ENCODE results near the gene ZNF653.
A peak's percentile ranks its signal among the peaks of the same experiment; 100 is the strongest.
"Not testable (repeated sequence)": the region's sequence is repeated elsewhere in the genome, so short reads cannot be mapped to it uniquely, and the experiment has no call there.

The ZNF653 gene

GRCh38 chr19:11481534-11482383 lies 23.9 kb downstream of the ZNF653 start:
- peak; percentile 49 for DNase-seq (ENCODE audit: low read depth, low spot score)

GRCh38 chr19:11480715-11481533 lies 24.7 kb downstream of the ZNF653 start, which contains the start of gene ELAVL3:
Gene ELAVL3, minus strand, starts transcription at chr19:11481046. Its CDS starts 438 bp downstream, at chr19:11480608.
- no peak for DNase-seq (ENCODE audit: low read depth, low spot score)

DNA sequence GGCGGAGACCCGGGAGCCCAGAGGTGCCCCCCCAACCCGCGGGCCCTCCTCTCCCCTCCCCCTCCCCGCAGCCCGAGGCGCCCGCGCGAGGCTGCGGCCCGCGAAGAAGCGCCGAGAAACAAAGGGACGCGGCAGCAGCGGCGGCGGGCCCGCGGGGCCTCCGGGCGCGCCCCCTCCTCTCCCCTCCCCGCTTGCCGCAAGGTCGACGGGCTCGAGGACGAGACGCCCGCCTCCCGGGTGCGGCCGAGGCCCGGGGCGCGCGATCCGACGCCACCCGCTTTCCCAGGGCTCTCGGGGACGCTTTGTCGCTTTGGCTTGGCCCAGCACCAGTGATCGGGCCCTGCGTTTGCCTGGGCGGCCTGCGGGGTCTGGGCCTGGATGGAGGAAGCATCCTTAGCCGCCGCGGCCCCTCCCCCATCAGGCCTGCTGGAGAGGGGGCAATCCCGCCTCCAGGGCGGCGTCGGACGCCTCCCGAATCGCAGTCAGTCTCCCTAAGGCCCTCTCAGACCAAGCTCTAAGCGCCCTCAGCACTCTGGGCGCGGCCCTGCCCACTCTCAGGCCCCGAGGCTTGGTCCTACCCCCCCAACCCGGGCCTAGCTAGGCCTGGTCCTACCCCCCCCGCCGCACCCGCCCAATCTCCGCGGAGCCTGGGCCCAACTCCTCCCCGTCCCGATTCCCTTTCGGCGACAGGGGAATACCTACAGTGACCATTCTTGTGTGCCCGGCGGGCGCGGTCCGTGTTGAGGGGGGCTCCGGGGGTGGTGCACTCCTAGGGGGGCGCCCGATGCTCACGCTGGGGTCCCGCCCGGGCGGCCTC lies 25.5 kb downstream of the ZNF653 start:
- DNase-seq (ENCODE audit: low read depth, low spot score) = no peak

DNA sequence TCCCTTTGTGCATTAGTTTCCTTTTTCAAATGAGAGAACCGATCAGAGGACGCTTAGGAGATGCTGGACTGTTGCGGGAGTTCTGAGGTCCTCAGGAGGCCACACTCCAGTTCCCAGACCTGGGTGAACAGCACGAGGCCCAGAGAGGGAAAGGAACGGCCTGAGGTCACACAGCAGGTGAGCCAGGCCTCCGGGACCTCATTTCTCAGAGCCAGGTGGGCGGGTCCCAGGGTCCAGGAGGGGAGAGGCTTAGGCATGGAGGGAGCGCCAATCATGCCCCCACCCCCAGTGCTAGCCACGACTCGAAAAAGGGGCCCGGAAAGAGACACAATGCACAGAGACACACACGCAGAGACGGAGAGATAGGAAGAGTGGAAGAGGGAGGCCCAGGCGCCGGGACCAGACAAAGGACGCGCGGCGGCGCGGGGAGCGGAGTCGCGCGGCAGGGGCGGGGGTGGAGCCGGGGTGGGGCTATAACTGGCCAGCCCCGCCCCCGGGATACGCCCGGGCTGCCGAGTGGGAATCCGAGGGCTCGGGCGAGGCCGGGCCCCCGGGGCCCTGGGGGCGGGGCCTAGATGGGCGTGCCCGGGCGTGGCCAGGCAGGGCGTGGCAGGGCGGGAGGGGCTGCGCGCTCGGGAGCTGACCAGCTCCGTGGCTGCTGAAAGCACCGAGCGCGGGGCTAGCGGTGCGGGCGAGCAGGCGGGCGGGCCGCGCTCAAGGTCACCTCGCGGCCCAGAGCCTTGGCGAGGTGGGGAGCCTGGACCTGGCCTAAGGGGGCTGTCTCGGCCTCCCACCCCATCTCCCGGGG lies 26.3 kb downstream of the ZNF653 start:
- DNase-seq (ENCODE audit: low read depth, low spot score) = no peak

DNA sequence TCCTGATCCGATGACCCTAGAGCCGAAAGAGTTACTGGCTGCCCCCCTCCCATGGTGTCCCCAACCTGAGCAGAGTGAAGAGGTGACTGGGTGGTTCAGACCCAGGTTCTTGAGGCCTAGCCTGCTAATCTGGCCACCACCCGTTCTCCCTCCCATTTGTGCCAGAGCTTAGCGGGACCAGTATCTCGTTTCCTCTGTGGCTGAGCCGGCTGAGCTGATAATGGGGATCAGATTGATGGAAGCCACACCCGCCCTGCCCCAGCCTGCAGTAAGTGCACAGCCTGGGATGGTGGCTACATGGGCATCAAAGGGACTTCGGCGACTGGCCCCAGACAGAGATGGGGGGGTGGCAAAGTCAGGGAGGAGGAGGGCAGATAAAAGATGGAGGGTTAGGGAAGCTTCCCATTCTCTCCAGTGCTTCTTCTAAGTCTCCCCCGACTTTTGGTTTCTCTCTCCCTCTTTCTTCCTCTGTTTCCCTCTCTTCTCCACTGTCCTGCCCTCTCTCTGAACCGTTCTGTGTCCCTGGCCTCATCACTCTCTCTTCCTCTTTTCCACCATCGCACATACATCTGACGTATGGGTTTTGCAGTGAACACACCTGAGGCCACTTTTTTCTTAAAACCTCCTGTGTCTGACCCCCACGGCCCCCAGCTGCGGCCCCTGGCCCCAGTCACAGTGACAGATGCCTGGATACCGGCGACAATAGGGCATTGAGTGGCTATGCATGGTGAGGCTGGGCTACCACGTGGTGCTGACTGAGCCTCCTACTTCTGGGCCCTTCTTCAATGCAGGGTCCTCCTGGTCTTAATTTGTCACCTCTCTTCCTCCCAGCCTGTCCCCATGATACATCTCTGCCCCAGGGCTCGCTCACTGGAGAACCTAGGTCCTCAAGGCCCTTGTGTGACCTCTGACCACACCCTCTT lies 27.2 kb downstream of the ZNF653 start:
- no peak for DNase-seq (ENCODE audit: low read depth, low spot score)

GRCh38 chr19:11475861-11476260 lies 29.8 kb downstream of the ZNF653 start:
- DNase-seq (ENCODE audit: low read depth, low spot score) = no peak

GRCh38 chr19:11475343-11475742 lies 30.3 kb downstream of the ZNF653 start:
- not testable (repeated sequence) for DNase-seq (ENCODE audit: low read depth, low spot score)

GRCh38 chr19:11473725-11474124 lies 31.9 kb downstream of the ZNF653 start:
- no peak for DNase-seq (ENCODE audit: low read depth, low spot score)

DNA sequence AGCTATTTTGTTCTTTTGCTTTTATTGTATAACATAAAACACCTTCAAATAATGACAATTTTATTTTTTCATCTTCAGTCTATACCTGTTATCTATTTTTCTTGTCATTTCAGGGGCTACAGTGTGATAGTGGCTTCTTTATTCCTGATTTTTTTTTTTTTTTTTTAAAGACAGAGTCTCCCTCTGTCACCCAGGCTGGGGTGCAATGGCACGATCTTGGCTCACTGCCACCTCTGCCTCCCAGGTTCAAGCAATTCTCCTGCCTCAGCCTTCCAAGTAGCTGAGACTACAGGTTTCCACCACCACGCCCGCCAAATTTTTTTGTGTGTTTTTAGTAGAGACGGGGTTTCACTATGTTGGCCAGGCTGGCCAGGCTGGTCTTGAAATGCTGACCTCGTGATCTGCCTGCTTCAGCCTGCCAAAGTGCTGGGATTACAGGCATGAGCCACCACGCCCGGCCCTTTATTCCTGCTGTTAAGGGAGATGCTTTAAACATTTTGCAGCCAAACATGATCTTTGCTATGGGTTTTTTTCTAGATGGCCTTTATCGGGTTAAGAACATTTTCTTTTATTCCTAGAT lies 37.3 kb downstream of the ZNF653 start:
- not testable (repeated sequence) for DNase-seq (ENCODE audit: low read depth, low spot score)

DNA sequence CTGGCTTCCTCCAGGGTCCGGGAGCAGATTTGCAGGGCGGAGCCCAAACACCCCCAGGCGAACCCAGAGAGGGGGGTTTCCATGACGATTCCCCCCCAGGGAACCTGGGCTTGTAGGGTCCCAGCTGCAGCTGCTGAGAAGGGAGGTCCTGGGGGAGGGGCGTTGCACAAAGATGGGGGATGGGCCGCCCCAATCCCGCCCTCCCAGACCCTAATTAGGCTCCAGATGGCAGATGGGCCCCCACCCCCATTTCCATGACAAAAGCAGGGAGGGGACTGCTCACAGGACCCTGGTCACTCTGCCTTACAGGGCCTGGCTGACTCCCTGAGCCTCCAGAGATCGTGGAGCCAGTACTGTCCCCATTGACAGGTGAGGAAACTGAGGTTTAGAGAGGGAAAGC lies 40.0 kb downstream of the ZNF653 start:
- DNase-seq (ENCODE audit: low read depth, low spot score) = no peak

DNA sequence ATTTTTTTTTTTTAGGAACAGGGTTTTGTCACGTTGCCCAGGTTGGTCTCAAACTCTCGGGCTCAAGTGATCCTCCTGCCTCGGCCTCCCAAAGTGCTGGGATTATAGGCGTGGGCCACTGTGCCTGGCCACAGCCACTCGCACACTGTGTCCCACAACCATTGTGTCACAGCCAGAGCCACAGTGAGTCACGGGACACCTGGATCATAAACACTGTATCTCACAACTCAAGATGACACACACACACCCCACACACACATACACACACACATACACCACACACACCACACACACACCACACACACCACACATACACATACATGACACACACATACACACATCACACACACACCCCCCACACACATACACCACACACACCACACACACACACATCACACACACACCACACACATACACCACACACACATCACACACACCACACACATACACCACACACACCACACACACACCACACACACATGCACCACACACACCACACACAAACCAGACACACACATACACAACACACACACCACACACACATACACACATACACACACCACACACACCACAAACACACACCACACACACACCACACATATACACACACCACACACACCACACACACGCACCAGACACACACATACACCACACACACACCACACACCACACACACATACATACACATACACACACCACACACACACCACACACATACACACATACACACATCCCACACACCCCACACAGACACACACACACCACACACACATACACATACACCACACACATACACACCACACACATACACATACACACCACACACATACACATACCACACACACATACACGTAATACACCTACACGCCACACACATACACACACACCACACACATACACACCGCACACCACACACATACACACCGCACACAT lies 41.0 kb downstream of the ZNF653 start:
- DNase-seq (ENCODE audit: low read depth, low spot score) = no peak

- no peak for DNase-seq (ENCODE audit: low read depth, low spot score)
Observed at GRCh38 chr19:11463391-11463790, 42.2 kb downstream of the ZNF653 start.

- DNase-seq (ENCODE audit: low read depth, low spot score) = no peak
Observed at GRCh38 chr19:11461453-11461852, 44.2 kb downstream of the ZNF653 start.

- no peak for DNase-seq (ENCODE audit: low read depth, low spot score)
Observed at GRCh38 chr19:11460207-11460606, 45.4 kb downstream of the ZNF653 start.

GRCh38 chr19:11458912-11459311 lies 46.7 kb downstream of the ZNF653 start:
- not testable (repeated sequence) for DNase-seq (ENCODE audit: low read depth, low spot score)

GRCh38 chr19:11458236-11458900 lies 47.3 kb downstream of the ZNF653 start:
- DNase-seq (ENCODE audit: low read depth, low spot score) = no peak

DNA sequence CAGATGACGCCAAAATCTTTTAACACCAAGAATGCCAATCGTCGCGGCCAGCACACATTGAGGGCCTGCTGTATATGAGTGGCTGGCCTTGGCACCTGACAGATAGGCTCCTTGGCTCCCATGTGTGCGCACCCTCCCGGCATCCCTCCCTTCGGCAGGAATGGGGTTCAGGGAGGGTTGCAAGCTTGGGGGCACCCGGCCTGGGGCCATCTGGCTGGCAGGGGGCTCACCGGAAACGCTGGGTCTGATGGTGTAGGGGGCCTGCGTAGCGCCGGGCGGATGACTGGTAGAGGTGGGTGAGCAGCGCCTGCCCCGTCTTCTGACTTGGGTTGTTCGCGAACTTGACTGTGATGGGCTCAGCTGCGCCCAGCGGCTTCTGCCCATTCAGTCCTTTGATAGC lies 47.8 kb downstream of the ZNF653 start:
- DNase-seq (ENCODE audit: low read depth, low spot score) = no peak

DNA sequence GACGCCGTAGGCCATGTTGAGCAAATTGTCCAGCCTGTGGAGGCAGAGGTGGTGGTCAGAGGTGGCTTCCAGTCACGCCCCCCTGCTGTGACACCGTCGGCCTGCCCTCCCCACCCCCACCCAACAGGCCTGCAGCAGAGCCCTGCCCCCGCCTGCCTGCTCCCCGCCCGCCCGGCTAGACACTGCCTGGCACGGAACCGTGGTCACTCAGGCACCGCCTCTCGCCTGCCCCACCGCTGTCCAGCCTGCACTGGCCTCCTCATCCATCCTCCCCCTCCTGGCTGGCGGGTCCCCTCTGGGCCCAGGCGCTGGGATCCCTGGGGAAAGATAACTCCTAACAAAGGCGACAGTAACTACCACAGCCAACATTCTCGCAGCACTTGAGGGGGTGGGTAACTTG lies 48.5 kb downstream of the ZNF653 start:
- no peak for DNase-seq (ENCODE audit: low read depth, low spot score)
